ENCODE data around the gene AIDA. TPM values are rescaled to one million over a fixed set of nuclear protein-coding genes. Genes with fewer than 3 reads are reported as not detected.

Gene AIDA
- total RNA-seq, 2 donors from 2014 or later: 36.7 to 61.4 TPM

- Histone ChIP-seq H3K9me3 (no peaks in the 10 kb centered on the region), H3K4me1 (replicated peaks) (peaks cover 2% of the 10 kb centered on the region), H3K36me3 (no peaks in the 10 kb centered on the region), H3K27ac (peak overlapping the region; percentile 85 to 86), H3K4me3 (peak overlapping the region; percentile 61 to 78), H3K27me3 (replicated peaks; ENCODE audit: insufficient read depth) (no peaks in the 10 kb centered on the region)
- 4% methylated on average over 10 of the region's 10 CpGs for WGBS
- intact Hi-C loops (cut with DNase I): loop anchor here (10.0 kb wide), 1 partner anchor 899 kb away; the partner anchor contains the start of gene DUSP10
- TF ChIP-seq POLR2A (IDR thresholded peaks at IDR 0.05) (no peak), CTCF (IDR thresholded peaks at IDR 0.05) (no peak), POLR2AphosphoS5 (IDR thresholded peaks at IDR 0.05) (no peak)
- DNase-seq (ENCODE audit: low spot score): no peak
These were observed 68.7 kb downstream of the AIDA start for GRCh38 chr1:222643606-222643937.

- no peak for DNase-seq (ENCODE audit: low spot score)
- no peaks in the 10 kb centered on the region for H3K36me3 ChIP-seq
- H3K4me1 ChIP-seq (replicated peaks): peaks cover 2% of the 10 kb centered on the region
- TF ChIP-seq POLR2A (IDR thresholded peaks at IDR 0.05) (no peak), CTCF (IDR thresholded peaks at IDR 0.05) (no peak), POLR2AphosphoS5 (IDR thresholded peaks at IDR 0.05) (no peak)
- no peak overlapping the region for H3K4me3 ChIP-seq
- no peaks in the 10 kb centered on the region for H3K27me3 ChIP-seq (replicated peaks; ENCODE audit: insufficient read depth)
- no peak overlapping the region for H3K27ac ChIP-seq
- H3K9me3 ChIP-seq: no peaks in the 10 kb centered on the region
- 37% methylated on average over 1 of the region's 1 CpG for WGBS
- intact Hi-C loops (cut with DNase I): loop anchor here (10.0 kb wide), 1 partner anchor 898 kb away; the partner anchor contains the start of gene DUSP10
These were observed 69.8 kb downstream of the AIDA start for GRCh38 chr1:222642468-222642867.

GRCh38 chr1:222641269-222641948 is 70.9 kb downstream of the AIDA start:
- H3K36me3 ChIP-seq: no peaks in the 10 kb centered on the region
- intact Hi-C loops (cut with DNase I): loop anchor here (10.0 kb wide), 1 partner anchor 897 kb away; the partner anchor contains the start of gene DUSP10
- H3K4me1 ChIP-seq (replicated peaks): peaks cover 2% of the 10 kb centered on the region
- no peak overlapping the region for H3K27ac ChIP-seq
- H3K9me3 ChIP-seq: no peaks in the 10 kb centered on the region
- no peak for TF ChIP-seq POLR2AphosphoS5 (IDR thresholded peaks at IDR 0.05)
- no peak for TF ChIP-seq CTCF (IDR thresholded peaks at IDR 0.05)
- no peak for TF ChIP-seq POLR2A (IDR thresholded peaks at IDR 0.05)
- DNase-seq (ENCODE audit: low spot score): no peak
- H3K27me3 ChIP-seq (replicated peaks; ENCODE audit: insufficient read depth): no peaks in the 10 kb centered on the region
- no peak overlapping the region for H3K4me3 ChIP-seq
- WGBS: 64% methylated on average over 5 of the region's 5 CpGs

- no peak overlapping the region for H3K27ac ChIP-seq
- no peaks in the 10 kb centered on the region for H3K4me1 ChIP-seq (replicated peaks)
- peak; percentile 49 for TF ChIP-seq POLR2AphosphoS5 (IDR thresholded peaks at IDR 0.05)
- TF ChIP-seq CTCF (IDR thresholded peaks at IDR 0.05): peak; percentile 67 to 92 (median 85)
- TF ChIP-seq POLR2A (IDR thresholded peaks at IDR 0.05): no peak
- no peaks in the 10 kb centered on the region for H3K27me3 ChIP-seq (replicated peaks; ENCODE audit: insufficient read depth)
- no peak overlapping the region for H3K4me3 ChIP-seq
- H3K36me3 ChIP-seq: no peaks in the 10 kb centered on the region
- intact Hi-C loops (cut with DNase I): loop anchor here (2.0 kb wide), 1 partner anchor 170 kb away; no protein-coding TSS in a partner anchor
- DNase-seq (ENCODE audit: low spot score): peak; percentile 86
- WGBS: 42% methylated on average over 7 of the region's 7 CpGs
- H3K9me3 ChIP-seq: no peaks in the 10 kb centered on the region
These were observed 77.9 kb downstream of the AIDA start for GRCh38 chr1:222634180-222635013.
